Activated T-cell treated with anti-CD3 and anti-CD28 coated beads for 24 hours (primary cell): ENCODE measurements around the gene MED15.
"Not testable (repeated sequence)": the region's sequence is repeated elsewhere in the genome, so short reads cannot be mapped to it uniquely, and the experiment has no call there.

Source experiments
- DNase-seq: peaks from one replicate; pipeline ENCODE4 v3.0.0-alpha.2; 2020; ENCODE audit warnings: low read depth

Gene MED15

DNA sequence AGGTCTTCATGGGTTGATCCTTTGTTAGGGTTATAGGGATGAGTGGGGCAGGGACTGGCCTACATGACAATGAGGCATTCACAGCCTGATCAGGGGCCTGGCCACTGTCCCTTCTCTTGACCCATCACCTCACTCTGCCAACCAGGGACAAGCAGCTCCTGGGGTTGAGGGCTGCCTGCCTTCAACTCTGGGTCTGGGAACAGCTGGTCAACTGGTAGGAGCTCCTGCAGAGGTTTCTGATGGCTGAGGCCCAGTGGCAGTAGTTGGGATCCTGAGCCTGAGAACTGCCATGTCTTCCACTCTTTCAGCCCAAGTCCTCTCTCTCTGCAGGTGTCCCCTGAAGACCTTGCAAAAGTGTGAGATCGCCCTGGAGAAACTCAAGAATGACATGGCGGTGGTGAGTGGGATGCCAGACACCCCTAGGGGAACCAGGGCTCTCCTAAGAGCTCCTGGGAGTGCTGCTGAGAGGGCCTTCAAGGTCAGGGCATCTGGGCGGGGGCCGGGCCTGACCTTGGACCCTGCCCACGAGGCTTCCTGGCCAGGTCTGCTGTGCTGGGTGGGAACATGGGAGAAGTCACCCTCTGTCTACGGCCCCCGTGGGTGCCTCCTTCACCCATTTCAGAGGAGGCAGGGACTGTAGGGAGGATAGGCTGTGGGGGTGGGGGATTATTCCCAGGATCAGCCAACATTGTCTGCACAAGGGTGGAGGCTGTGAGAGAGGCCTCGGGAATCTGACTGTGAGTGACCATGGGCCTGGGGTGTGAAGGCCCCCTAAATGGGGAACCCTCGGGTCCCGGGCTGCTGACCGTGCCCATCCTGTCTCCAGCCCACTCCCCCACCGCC, 76.8 kb downstream of the MED15 start:
- no peak for DNase-seq

DNA sequence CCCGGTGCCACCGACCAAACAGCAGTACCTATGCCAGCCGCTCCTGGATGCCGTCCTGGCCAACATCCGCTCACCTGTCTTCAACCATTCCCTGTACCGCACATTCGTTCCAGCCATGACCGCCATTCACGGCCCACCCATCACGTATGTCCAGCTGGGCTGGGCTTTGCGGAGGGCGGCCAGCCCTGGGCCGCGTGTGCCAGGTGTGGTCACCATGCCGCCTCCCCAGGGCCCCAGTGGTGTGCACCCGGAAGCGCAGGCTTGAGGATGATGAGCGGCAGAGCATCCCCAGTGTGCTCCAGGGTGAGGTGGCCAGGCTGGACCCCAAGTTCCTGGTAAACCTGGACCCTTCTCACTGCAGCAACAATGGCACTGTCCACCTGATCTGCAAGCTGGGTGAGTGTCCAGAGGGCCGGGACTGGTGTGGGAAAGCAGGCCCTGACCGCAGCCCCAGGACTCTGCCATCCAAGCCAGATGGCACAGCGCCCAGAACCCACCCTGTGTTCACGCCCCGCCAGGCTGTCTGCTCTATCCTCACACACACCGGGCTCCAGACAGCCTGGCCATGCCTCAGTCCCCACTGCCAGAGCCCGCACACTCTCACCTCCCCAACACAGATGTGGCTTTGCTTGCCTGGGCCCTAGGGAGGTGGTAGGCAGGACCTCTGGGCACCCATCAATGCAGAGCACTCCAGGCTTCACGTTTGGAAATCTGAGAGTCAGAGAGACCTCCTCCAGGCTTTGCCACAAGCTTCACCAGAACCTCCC, 77.6 kb downstream of the MED15 start:
- no peak for DNase-seq

DNA sequence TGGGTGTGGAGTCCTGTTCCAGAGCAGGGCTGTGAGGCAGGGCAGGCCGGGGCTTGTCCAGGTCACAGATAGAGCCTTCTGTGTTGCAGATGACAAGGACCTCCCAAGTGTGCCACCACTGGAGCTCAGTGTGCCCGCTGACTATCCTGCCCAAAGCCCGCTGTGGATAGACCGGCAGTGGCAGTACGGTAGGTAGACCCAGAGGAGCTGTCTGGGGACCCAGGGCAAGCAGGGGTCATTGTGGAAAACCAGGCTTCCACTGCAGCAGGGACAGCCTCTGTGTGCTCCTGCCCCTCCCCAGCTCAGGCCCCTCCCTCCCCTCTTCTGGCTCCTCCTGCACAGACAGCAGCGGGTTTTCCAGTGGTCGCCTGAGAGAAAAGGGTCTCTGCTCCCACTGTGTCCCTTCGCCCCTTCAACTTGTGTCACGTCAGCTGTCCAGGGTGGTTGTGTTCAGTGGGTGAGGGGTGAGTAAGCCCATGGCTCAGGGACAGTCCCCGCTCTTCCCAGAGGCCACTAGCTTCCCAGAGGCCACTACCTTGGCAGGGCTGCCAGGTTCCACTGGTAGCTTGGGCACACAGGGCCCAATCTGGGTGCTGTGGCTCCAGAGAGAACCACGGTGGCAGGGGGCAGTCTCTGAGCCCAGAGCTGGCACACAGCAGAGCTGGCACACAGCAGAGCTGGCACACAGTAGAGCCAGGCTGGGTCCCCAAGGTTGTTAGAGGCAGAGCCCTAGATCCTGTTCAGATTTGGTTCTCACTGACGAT, 78.4 kb downstream of the MED15 start:
- DNase-seq: no peak

GRCh38 chr22:20586403-20586745, 79.0 kb downstream of the MED15 start:
- DNase-seq: no peak

- no peak for DNase-seq
Observed at GRCh38 chr22:20587206-20587958, 80.0 kb downstream of the MED15 start.

DNA sequence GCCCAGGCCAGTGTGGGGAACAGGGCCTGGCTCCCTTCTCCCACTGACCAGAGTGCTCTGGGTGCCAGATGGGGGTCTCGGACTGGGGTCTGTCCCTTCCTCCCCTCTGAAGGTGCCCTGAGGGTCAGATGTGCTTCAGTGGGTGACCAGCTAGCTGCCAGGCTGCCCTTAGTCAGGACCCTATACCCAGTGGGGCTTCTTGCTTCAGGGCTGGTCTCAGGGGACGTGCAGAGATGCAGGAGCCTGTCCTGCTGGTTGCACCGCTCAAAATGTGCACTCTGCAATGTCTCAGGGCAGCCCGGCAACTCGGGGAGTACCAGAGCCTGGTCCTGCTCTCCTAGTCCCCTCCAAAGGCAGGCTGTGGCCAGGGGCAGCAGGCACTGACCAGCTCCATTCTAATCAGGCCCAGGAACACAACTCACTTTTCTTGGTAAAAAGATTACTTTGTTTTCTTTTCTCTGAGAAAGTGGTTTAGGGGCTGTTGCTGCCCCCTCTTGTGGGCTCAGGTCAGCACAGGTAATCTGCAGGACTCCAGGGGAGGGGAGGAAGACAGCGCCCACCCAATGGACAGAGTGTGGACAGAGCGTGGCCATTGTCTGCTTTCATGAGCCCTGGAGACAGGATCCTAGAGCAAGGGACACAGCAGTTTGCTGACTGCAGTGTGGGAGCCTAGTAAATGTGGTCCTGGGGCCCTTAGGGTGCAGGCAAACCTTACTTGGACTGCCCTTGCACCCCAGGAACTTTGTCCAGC, 80.9 kb downstream of the MED15 start:
- DNase-seq: no peak

DNA sequence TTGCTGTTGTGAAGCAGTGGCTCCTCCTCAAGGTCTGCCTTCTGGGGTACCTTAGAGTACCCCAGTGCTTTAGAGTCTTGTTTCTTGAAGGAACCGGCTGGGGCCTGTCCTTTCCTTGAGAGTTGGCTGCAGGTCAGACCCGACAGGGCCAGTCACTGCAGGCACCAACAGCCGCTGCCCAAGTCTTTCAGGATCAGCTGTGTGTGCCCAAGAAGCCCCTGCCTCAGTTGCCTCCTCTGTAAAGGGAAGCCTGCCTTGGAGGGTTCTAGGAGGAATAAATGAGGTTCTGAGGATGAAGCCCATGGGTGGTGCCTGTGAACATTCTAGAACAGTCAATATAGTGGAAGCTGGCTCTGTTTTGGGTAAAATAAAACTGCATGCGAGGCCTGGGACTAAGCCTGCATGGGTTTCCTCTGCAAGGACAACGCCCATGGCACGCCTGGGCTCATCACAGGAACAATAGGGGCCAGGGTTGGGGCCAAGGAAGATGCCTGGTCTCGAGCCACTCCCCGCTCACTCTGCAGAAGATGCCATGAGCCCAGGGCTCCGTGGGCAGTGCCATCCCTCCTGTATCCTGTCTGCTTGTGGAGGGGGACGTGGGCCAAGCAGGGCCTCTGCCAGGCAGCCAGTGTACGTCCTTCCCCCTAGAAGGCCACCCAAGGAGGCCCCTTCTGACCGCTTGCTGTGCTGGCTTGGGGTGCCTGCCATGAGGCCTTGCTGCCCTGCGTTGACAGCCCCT, 81.6 kb downstream of the MED15 start:
- DNase-seq: no peak

- no peak for DNase-seq
Observed at GRCh38 chr22:20589614-20590476, 82.4 kb downstream of the MED15 start.

DNA sequence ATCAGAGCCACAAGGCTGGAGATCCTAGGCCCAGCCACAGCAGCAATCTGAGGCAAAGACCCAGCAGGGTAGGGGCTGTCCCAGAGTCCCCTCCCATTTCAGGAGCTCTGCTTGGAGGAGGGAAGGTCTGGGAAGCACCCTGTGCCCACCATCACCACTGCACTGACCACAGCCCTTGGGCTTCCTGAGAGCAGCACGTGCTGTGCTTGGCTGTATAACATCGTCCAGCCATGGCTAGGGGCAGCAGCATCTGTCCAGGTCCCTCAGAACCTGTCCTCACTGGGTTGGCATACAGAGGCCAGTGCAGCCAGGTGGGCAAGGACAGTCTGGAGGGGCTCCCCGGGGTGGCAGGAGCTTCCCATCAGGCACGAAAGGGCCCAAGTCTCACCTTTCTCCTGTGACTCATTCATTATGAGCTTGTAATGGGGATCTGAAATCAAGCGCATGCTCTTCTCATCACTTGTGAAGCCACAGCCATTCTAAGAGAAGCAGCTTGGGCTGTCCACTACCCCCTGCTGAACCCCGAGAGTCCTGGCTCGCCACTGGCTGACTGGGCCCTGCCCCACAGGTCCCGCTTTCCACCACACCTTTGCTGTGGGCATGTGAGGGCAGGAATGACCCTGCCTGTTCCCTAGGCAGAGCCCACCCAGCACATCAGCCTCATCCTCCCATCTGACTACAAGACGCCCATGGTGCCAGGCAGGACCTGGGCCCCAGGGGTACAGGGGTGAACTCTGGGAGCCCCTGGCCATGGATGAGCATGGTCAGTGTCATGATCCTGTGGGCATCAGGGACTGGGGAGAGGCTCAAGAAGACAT, 83.3 kb downstream of the MED15 start:
- no peak for DNase-seq

DNA sequence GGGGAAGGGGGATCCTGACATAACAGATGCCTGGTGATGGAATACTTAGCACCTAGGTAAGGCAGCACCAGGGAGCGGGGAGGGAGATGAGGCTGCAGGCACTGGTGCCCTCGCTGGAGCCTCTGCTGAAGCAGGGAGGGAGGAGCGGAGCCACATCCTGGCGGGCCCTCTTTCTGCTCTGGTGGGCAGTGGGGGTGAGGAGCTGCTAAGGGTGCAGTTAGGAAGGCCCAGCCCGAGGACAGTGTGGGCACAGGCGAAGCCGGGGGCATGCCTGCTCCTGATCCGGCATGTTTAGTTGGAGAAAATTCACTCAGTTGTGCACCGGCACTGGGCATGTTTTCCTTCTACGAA, 83.9 kb downstream of the MED15 start:
- no peak for DNase-seq

DNA sequence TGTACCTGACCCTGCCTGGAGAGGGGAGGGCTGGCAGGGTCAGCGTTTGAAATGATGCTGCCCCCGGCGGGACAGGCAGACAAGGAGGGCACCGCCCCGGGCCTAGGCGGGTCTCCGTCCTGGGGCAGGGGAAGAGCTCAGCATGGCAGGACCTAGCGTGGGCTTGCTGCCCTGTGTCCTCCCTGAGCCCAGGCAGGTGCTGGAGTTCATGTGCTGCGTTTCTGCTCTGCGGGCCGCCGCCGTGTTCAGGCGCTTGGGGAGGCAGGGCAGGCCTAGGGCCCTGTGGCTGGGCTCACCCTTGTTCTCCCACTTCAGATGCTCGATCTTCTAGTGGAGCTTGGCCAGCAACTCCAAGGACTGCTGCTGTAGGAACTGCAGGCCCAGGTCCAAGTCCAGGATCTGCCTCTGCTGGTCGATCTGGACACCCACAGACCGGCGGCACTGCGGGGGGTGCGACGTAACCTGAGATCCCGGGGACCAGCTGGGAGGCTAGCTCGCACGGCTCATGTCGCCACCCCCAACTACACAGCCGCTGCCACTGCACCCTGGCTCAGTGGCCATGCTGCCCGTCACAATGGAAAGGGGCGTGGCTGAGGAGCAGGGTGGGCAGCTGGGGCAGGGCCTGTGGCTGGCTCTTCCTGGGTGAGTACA, 84.4 kb downstream of the MED15 start:
- no peak for DNase-seq

- not testable (repeated sequence) for DNase-seq
Observed at GRCh38 chr22:20594038-20594437, 86.6 kb downstream of the MED15 start.

GRCh38 chr22:20594486-20594885, 87.1 kb downstream of the MED15 start:
- not testable (repeated sequence) for DNase-seq

- DNase-seq: no peak
Observed at GRCh38 chr22:20595461-20595860, 88.1 kb downstream of the MED15 start.

- DNase-seq: no peak
Observed at GRCh38 chr22:20599117-20599516, 91.7 kb downstream of the MED15 start.

DNA sequence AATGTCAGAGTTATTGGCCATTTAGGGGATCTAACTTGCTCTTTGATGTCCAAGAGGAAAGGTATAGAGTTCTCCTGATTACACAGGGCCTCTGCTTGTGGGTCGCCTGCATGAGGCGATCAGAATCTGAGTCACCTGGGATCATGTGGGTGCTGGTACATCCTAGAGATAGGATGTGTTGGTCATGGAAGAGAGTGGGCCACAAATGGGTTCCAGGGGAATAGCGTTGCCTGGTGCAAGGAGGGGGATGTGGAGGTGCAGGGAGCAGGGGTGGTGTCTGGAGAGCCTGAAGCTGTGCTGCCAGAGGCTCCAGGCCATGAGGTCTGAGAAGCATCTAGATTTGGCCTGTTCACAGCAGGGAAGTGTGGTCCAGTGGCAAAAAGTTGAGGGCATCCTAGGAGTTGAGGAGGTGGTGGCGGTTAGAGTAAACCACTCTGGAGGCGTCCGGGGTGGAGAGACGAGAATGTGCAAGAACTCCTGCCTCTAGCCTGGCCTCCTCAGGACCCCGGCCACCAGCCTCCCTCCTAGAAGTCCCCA, 92.8 kb downstream of the MED15 start:
- DNase-seq: no peak

DNA sequence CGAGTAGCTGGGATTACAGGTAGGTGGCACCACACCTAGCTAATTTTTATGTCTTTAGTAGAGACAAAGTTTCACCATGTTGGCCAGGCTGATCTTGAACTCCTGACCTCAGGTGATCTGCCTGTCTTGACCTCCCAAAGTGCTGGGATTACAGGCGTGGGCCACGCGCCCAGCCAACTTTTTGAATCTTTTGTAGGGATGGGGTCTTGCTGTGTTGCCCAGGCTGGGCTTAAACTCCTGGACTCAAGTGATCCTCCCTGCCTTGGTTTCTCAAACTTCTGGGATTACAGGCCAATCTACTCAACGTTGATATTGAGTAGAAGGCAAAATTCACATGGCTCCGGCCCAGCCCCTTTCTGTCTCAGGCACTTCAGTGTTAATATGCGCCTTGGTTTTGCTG, 93.9 kb downstream of the MED15 start:
- no peak for DNase-seq

GRCh38 chr22:20602609-20603164, 95.3 kb downstream of the MED15 start:
- DNase-seq: no peak
